Stimulated activated CD8-positive, alpha-beta memory T cell treated with anti-CD3 and anti-CD28 coated beads, Interleukin-15, amount 100 ng/mL, for 24 hours (primary cell): ENCODE results near the gene UNC5B.
"Not testable (repeated sequence)": the region's sequence is repeated elsewhere in the genome, so short reads cannot be mapped to it uniquely, and the experiment has no call there.

Experiments
- DNase-seq: peaks from one replicate; pipeline ENCODE4 v3.0.0-alpha.2; 2020; ENCODE audit warnings: low read depth

UNC5B gene

DNA sequence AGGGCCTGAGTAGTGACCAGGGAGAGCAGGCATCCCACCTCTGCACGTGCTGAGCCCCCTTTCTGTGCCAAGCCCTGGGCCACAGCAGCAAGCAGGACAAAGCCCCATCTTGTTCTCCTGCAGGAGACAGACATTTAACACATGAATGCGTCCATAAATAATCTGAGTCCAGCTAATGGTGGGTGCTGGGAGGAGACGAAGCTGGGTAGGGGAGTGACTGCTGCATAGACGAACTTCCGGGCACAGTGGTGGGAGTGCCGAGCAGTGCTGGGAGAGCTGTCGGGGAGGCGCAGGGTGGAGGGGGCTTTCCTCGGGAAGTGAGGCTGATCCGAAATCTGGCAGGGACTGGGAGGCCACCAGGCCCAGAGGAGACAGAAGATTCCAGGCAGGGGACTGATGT is 71.5 kb downstream of the UNC5B start:
- DNase-seq = no peak

DNA sequence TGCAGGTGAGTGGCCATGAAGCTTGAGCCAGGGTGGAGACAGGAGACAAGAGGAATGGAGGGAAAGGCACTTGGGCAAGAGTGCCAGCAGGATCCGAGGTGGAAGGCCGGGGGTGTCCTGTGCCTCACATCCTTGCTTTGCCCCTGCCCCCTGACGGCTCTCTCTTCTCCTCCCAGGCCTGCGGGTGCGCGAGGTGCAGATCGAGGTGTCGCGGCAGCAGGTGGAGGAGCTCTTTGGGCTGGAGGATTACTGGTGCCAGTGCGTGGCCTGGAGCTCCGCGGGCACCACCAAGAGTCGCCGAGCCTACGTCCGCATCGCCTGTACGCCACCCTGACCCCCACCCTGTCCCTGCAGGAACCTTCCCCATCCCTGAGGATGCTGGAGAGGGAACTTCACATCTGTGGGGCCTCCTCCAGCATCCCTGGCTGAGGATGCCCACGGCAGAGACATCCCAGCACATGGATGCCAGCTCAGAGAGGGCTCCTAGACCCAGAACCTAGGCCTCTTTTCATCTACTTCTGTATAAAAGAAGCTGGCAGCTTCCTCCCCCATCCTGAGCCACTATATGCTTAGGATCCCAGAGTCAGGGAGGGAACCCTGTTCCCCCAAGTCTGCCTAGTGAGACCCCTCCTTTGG is 72.3 kb downstream of the UNC5B start:
- no peak for DNase-seq

DNA sequence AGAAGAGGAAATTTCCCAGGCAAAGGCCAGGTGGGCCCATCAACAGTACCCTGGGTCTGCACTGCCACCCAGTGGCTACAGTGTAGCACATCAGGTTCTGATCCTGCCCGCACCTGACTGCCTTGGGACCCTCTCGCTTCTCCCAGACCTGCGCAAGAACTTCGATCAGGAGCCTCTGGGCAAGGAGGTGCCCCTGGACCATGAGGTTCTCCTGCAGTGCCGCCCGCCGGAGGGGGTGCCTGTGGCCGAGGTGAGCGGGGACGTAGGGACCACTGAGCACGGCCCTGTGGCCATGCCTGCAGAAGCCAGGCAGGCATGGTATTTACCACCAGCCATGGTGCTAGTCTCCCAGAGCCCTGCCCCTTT is 72.8 kb downstream of the UNC5B start:
- no peak for DNase-seq

DNA sequence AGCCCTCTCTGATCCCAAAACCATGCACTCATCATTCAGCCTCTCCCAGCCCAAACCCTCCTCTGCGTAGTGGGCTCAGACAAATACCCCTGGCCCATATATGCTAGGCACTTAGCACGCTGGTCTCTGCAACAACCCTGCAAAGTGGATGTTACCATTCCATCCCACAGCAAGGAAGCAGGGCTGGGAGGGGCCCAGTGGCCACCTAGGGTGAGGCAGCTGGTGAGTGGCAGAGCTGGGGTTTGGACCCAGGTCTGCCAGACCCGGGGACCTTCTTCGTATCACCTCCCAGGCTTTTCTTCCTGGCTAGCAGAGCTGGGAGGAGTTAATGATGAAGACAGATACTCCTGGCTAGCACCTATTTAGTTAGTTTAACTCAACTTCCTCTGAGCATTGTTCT is 73.6 kb downstream of the UNC5B start:
- DNase-seq = no peak

DNA sequence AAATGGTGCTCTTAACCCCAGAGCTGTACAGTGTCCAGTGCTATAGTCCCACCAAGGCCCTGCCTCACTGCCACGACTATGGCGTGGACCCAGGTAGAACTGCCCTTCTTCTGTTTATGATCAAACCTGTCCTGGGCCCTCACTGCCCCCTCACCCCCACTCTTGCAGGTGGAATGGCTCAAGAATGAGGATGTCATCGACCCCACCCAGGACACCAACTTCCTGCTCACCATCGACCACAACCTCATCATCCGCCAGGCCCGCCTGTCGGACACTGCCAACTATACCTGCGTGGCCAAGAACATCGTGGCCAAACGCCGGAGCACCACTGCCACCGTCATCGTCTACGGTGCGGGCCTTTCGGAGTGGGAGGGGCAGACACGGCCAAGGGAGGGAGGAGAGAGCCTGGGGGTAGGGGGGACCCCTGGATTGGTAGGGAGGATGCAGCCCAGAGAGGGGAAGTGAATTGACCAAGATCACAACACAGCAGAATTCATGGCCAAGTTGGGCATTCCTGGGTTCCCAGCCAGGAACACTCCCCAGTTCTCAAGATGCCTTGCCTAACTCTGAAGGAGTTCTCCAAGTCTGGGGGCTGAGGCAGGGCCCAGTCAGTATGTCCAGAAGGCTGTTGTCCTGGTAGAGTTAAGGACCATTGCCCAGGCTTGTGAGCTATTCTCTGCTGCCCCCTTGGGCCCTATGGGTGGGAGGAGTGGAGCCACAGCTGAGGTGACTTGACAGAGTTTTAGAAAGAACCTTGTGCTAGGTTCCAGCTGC is 74.3 kb downstream of the UNC5B start:
- no peak for DNase-seq

DNA sequence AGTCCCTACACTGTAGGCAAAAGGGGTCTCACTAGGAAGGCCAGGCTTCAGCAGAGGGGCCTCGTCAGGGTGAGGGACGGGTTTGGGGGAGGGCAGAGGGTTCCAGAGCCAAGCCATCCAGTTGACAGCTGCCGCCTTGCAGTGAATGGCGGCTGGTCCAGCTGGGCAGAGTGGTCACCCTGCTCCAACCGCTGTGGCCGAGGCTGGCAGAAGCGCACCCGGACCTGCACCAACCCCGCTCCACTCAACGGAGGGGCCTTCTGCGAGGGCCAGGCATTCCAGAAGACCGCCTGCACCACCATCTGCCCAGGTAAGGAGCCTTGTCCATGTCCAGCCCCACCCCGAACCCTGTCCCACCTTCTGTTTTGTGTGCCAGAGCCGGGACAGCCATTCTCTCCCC is 75.1 kb downstream of the UNC5B start:
- no peak for DNase-seq

DNA sequence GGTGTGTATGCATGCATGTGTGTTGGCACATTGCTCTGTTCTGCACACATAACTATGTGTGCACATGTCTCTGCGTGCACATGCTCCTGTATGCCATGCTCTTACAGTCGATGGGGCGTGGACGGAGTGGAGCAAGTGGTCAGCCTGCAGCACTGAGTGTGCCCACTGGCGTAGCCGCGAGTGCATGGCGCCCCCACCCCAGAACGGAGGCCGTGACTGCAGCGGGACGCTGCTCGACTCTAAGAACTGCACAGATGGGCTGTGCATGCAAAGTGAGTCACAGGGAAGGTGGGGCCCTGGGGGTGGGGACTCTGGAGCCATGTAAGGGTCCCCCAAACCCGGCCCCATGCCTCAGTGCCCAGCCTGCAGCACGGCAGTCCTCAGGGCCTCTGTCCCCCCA is 76.1 kb downstream of the UNC5B start:
- DNase-seq = no peak

DNA sequence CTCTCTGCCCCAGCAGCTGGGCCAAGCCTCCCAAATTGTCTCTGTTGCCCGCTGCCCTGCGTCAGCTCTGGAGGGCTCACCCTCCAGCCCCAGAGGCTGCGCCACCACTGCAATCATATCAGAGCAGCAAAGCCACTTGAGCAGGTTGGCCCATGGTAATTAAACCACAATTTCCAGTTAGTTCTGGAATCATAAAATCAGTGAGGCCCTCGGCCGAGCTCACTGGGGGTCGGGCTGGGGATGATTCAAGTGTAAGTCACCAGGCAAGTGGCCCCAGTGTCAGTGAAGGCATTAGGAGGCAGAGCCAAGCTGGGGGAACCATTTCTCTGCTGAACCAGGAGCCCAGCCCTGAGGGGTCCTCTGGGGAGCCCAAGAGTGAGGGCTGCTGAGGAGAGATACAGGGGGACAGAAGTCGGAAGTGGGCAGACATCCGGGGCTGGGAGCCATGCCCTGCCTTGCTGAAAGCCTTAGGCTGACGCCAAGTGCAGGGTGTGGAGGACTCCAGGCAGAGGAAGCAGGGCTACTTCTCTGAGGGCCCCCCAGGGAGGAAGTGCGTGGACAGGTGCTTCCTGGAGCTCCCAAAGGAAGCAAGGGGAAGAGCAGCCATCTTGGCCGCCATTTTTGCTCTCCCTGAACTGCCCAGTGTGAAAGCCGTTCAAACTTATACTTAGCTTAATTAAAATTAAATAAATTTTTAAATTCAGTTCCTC is 77.2 kb downstream of the UNC5B start:
- no peak for DNase-seq

DNA sequence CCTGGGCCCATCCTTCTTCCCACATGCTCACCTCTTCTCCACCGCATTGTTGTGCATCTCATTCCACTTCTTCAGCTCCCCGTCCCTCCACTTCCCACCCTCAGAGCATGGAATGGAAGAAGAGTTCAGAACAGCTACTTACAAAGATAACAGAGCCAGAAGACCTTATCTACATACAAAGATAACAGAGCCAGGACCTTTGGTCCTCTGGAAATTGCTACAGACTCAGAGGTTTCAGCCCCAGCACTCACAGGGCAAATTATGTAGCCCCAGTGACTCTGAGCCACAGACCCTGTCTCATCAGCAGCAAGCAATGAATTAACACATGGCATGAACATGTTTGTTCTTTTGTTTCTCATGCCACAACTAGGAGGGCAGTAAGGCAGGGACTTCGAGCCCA is 78.0 kb downstream of the UNC5B start:
- no peak for DNase-seq

DNA sequence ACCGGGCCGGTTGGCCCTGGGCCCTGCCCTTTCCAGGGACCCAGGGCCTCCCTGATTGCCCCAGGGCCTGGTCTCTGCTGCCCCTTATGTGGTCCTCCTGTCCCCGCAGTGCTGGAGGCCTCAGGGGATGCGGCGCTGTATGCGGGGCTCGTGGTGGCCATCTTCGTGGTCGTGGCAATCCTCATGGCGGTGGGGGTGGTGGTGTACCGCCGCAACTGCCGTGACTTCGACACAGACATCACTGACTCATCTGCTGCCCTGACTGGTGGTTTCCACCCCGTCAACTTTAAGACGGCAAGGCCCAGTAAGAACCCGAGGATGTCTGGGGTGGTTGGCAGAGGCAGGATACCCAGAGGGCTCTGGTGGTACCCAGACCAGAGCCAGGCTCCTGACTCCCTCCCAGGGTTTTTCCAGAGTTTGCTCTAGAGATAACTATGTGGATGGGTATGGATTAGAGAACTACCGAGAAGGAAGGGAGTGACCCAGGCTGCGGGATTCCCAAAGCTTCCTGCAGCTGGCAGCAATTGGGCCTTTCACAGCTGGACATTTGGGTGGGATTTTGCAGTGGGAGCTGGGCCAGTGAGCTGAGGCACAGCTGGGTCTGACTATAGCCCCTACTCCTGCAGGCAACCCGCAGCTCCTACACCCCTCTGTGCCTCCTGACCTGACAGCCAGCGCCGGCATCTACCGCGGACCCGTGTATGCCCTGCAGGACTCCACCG is 78.6 kb downstream of the UNC5B start:
- no peak for DNase-seq

DNA sequence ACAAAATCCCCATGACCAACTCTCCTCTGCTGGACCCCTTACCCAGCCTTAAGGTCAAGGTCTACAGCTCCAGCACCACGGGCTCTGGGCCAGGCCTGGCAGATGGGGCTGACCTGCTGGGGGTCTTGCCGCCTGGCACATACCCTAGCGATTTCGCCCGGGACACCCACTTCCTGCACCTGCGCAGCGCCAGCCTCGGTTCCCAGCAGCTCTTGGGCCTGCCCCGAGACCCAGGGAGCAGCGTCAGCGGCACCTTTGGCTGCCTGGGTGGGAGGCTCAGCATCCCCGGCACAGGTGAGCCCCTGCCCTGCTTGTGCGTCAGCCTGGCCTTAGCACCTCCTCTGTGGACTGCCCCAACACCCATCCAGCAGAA is 79.1 kb downstream of the UNC5B start:
- DNase-seq = no peak

DNA sequence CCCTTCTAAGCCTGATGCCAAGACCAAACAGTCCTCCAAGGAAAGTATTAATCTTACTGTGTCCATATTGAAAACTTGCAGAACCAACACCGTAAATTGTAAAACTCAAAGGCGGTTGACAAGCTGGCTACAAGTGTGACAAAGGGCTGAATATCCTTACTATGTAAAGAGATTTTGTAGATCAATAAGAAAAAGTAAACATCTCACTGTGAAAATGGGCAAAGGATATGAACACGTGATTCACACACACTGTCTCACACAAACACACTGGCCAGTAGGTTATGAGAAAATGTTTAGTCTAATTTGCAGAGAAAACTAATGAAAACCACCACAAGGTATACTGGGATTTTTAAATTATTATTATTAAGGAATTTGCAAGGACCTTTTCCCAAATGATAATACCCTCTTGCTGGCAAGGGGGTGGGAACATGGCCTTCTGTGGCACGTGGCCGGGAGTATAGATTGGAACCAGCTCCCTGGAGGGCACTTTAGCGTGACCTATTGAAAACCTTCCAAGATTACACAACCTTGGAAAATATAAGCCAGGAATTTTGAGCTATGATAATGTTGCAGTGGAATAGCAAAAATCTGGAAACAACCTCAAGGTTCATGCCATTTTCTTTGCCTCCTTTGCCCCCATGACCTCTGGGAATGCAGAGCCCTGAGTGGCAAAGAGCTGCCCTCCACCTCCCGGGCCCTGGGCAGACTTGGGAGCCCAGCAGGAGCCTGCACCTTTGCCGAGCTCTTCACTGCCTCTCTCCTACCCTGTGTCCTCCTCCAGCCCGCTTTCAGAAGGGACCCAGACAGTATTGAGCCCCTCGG is 80.5 kb downstream of the UNC5B start:
- DNase-seq = no peak

DNA sequence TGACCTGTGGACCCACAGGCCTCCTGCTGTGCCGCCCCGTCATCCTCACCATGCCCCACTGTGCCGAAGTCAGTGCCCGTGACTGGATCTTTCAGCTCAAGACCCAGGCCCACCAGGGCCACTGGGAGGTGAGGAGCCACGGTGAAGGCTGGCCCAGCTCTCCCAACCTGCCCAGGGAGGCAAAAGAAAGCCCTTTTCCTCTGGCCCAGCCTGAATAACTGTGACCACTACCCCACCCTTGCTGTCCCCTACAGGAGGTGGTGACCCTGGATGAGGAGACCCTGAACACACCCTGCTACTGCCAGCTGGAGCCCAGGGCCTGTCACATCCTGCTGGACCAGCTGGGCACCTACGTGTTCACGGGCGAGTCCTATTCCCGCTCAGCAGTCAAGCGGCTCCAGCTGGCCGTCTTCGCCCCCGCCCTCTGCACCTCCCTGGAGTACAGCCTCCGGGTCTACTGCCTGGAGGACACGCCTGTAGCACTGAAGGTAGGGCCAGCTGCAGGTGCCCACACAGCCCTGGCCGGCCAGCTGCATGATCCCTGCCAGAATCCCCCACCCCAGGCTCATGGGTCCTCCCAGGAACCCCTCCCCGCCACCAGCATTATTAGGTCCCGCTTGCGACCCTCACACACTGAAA is 81.2 kb downstream of the UNC5B start:
- DNase-seq = no peak

DNA sequence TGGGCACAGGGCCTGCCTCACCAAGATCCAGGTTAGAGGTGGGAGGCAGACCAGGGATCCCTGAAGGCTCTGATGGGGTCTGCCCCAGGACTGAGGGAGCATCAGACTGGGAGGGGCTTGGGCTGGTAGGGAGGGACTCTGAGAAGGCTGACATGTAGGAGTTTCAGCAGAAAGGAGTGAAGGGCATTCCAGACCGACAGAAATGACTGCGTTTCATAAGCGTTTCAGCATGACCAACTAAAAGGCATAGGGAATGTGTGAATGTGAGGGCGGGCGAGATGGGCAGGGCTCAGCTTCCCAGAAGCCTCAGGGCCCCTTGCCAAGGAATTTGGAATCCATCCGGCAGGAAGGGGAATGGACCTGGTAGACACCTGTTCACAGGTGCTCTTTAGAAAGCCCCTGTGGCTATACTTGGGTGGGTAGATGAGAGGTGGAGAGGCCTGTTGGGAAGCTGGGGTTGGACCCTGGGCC is 81.8 kb downstream of the UNC5B start:
- no peak for DNase-seq

DNA sequence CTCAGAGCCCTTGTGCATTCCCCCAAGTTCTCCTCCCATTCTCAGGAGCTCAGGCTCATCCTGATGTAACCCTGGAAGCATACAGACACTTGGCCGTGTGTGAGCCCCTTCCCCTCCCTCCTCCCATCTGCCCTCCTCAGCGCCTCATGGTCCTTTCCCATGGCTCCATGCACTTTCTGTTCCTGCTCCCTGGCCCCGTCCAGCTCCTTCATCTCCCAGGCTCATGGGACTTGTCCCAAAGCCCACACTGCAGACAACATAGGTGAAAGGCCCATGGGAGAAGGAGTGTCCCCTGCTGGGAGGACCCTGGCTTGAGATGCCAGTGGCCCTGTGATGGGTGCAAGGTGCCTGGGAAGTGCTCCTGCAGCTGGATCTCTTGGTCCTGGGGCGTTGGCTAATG is 82.5 kb downstream of the UNC5B start:
- DNase-seq = no peak

DNA sequence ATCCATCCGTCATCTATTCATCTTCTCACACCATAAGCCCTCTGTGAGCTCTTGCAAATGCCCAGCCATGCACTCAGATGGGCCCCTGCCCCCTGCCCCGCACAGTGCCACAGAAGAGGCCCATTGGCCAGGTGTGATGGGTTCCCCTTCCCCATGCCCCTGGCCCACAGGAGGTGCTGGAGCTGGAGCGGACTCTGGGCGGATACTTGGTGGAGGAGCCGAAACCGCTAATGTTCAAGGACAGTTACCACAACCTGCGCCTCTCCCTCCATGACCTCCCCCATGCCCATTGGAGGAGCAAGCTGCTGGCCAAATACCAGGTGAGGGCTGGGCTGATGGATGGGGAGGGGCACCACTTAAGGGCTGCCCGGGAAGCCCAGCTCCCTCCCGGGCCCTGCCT is 83.3 kb downstream of the UNC5B start:
- no peak for DNase-seq

DNA sequence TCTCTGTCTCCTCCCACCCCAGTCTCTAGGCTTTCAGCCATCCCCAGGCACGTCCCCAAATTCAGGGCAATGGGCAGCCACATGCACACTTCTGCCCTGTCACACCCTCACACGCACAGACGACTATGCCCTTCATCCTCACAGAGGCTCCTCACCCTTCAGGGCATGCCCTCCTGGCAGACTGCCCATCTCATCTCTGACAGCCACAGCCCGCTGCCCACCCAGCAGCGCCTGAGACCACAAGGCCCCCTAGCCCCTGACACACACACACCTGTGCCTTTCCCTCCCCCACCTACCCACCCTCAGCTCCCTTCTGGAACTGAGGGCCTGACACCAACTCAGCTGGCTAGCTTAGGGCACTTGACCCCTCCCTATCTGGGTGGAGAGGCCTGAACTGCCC is 83.7 kb downstream of the UNC5B start:
- DNase-seq = no peak

DNA sequence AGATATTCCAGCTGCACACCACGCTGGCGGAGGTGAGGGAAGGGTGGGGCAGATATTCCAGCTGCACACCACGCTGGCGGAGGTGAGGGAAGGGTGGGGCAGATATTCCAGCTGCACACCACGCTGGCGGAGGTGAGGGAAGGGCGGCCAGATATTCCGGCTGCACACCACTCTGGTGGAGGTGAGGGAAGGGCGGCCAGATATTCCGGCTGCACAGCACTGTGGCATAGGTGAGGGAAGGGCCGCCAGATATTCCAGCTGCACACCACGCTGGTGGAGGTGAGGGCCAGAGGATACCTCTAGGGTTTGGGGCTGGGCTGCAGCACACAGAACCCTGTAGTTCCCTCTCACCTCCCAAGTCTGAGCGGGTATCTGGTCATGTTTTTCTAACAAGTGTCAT is 84.4 kb downstream of the UNC5B start:
- DNase-seq = not testable (repeated sequence)

DNA sequence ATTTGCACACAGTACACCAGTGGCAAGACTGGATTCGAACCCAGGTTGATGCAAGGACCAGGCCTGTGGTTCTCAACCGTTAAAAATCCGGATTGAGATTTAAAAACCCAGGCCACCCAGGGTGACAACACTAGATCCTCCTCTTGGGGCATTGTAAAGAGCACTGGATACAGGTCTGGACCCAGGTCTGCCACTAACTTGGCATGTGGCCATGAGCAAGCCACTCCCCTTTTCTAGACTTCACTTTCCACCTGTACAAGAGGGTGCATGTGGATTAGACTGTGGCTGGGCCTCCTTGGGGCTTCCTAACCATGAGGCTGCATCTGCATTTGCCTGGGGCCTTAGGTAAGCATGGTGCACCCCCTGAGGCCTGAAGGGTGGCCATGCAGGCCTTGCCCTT is 85.0 kb downstream of the UNC5B start:
- DNase-seq = no peak

DNA sequence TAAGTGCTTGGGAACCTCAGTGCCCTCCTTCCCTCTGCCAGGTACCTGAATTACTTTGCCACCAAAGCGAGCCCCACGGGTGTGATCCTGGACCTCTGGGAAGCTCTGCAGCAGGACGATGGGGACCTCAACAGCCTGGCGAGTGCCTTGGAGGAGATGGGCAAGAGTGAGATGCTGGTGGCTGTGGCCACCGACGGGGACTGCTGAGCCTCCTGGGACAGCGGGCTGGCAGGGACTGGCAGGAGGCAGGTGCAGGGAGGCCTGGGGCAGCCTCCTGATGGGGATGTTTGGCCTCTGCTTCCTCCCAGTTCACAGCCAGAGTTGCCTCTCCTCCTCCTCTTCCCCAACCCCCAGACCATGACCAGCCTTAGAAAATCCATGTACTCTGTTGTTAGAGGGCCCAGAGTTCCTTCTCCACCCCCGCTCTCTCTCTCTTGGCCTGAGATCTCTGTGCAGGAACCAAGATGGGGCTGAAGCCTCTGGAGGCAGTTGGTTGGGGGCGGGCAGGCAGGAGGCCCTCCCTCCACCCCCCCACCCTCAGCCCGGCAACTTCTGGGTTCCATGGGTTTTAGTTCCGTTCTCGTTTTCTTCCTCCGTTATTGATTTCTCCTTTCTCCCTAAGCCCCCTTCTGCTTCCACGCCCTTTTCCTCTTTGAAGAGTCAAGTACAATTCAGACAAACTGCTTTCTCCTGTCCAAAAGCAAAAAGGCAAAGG is 86.9 kb downstream of the UNC5B start:
- DNase-seq = no peak
